Liver (tissue), 9 donors: Measurements from ENCODE around the gene RNF111. TPM values are rescaled to one million over a fixed set of nuclear protein-coding genes. Genes with fewer than 3 reads are reported as not detected.

Source experiments
- DNase-seq: peaks from one replicate; pipeline ENCODE4 v3.0.0-alpha.2; 2017; ENCODE audit warnings: low spot score
- H3K27ac ChIP-seq, 2 donors: one replicate each; pipeline ENCODE4 v1.7.0; 2013; ENCODE audit warnings: inconsistent platforms in 2 of 2, low read length in 2 of 2, control low read depth in 1 of 2, low read depth in 1 of 2, mild to moderate bottlenecking in 1 of 2
- H3K27me3 ChIP-seq, 4 donors: one replicate each; pipeline versions ENCODE4 v1.6.1 to v1.7.0; 2013; ENCODE audit warnings: low read length in 3 of 4, inconsistent platforms in 1 of 4, mild to moderate bottlenecking in 1 of 4, moderate library complexity in 1 of 4; ENCODE audit not compliant: control insufficient read depth in 4 of 4, insufficient read depth in 4 of 4
- H3K36me3 ChIP-seq, 4 donors: one replicate each; pipeline versions ENCODE4 v1.6.1 to v1.7.0; 2013; ENCODE audit warnings: low read length in 3 of 4, mild to moderate bottlenecking in 3 of 4, low read depth in 1 of 4, moderate library complexity in 1 of 4; ENCODE audit not compliant: control insufficient read depth in 4 of 4, insufficient read depth in 3 of 4
- H3K4me1 ChIP-seq, 4 donors: one replicate each; pipeline versions ENCODE4 v1.6.1 to v1.7.0; 2013; ENCODE audit warnings: low read length in 3 of 4, mild to moderate bottlenecking in 3 of 4, moderate library complexity in 1 of 4; ENCODE audit not compliant: control insufficient read depth in 4 of 4, insufficient read depth in 4 of 4
- H3K4me3 ChIP-seq, 3 donors: one replicate each; pipeline versions ENCODE4 v1.6.1 to v1.7.0; 2013; ENCODE audit warnings: low read length in 3 of 3, control low read depth in 1 of 3, low read depth in 1 of 3, mild to moderate bottlenecking in 1 of 3
- H3K9ac ChIP-seq, 2 donors: one replicate each; pipeline ENCODE4 v1.7.0; 2013; ENCODE audit warnings: low read length in 2 of 2, mild to moderate bottlenecking in 2 of 2, moderate library complexity in 2 of 2, control low read depth in 1 of 2, low read depth in 1 of 2
- H3K9me3 ChIP-seq, 4 donors: one replicate each; pipeline versions ENCODE4 v1.6.1 to v1.7.0; 2013; ENCODE audit warnings: low read length in 3 of 4; ENCODE audit not compliant: control insufficient read depth in 4 of 4
- CTCF ChIP-seq: fragments of 150-350 bp; IDR thresholded peaks from 2 replicates; pipeline ENCODE4 v1.5.1; 2017; ENCODE audit warnings: improper control_type of control experiment, low read depth, low read length; ENCODE audit not compliant: missing input control
- EGR1 ChIP-seq, 2 donors: IDR thresholded peaks; 2 replicates each; pipeline ENCODE4 v1.6.1; 2016 to 2018; ENCODE audit warnings: antibody characterized with exemption in 2 of 2, low read depth in 2 of 2
- FOXA1 ChIP-seq: IDR thresholded peaks from 2 replicates; pipeline ENCODE4 v1.6.1; 2016; ENCODE audit warnings: antibody characterized with exemption
- FOXA2 ChIP-seq: IDR thresholded peaks from 2 replicates; pipeline ENCODE4 v1.6.1; 2016; ENCODE audit warnings: antibody characterized with exemption
- GABPA ChIP-seq, 2 donors: IDR thresholded peaks in 1 of 2; conservative IDR thresholded peaks in 1 of 2; 2 replicates each; pipeline ENCODE4 v1.6.1; 2016; ENCODE audit warnings: antibody characterized with exemption in 2 of 2, mild to moderate bottlenecking in 1 of 2, moderate library complexity in 1 of 2
- HNF4A ChIP-seq, 2 donors: conservative IDR thresholded peaks; 2 replicates each; pipeline ENCODE4 v1.6.1; 2016; ENCODE audit warnings: antibody characterized with exemption in 2 of 2, mild to moderate bottlenecking in 2 of 2
- HNF4G ChIP-seq: IDR thresholded peaks from 2 replicates; pipeline ENCODE4 v1.6.1; 2016; ENCODE audit warnings: antibody characterized with exemption
- JUND ChIP-seq, 2 donors: IDR thresholded peaks; 2 replicates each; pipeline ENCODE4 v1.6.1; 2016; ENCODE audit warnings: antibody characterized with exemption in 2 of 2
- MAX ChIP-seq: IDR thresholded peaks from 2 replicates; pipeline ENCODE4 v1.6.1; 2016; ENCODE audit warnings: antibody characterized with exemption
- RAD21 ChIP-seq, 2 donors: IDR thresholded peaks; 2 replicates each; pipeline ENCODE4 v1.6.1; 2016; ENCODE audit warnings: antibody characterized with exemption in 2 of 2, mild to moderate bottlenecking in 2 of 2
- SP1 ChIP-seq: IDR thresholded peaks from 2 replicates; pipeline ENCODE4 v1.6.1; 2018; ENCODE audit warnings: antibody characterized with exemption, mild to moderate bottlenecking
- WGBS: extraction: QIAGEN DNeasy Blood & Tissue Kit; methylation state at CpG from one replicate; pipeline ENCODE4 v1.1.7; 2013; 5-methylcytosine and 5-hydroxymethylcytosine counted together
- polyA plus RNA-seq, 2 donors: library from polyadenylated mRNA; stranded (reverse) in 1 of 2; unstranded in 1 of 2; fragments of 200-250 nt in 1 of 2; fragments of >200 nt in 1 of 2; fragmentation: Nextera tagmentation in 1 of 2; extraction: Ambion mirVana in 1 of 2; gene quantifications; one replicate each; pipeline versions ENCODE4 v1.2.1 to v1.2.3, GENCODE V29; 2013 to 2015
- total RNA-seq, 2 donors: library from RNA; depleted of rRNA; stranded (reverse); fragments of >200 nt; gene quantifications; one replicate each; pipeline ENCODE4 v1.2.3, GENCODE V29; 2014
- TF ChIP-seq, protein P1 (sequence below): IDR thresholded peaks from 2 replicates; pipeline ENCODE4 v1.6.1; 2016; ENCODE audit warnings: antibody characterized with exemption
- TF ChIP-seq, protein P2 (sequence below): IDR thresholded peaks from 2 replicates; pipeline ENCODE4 v1.6.1; 2016; ENCODE audit warnings: antibody characterized with exemption
- TF ChIP-seq, protein P3 (sequence below): IDR thresholded peaks from 2 replicates; pipeline ENCODE4 v1.6.1; 2016; ENCODE audit warnings: antibody characterized with exemption, mild to moderate bottlenecking
- donor health status: healthy.
- donor health status: healthy.
- donor health status: healthy.
- donor health status: healthy.
- donor health status: healthy.

The RNF111 gene
- total and polyA plus RNA-seq, 4 donors = 5.1 to 16.9 (median 10.4) TPM

GRCh38 chr15:59011262-59011952 is 23.9 kb downstream of the RNF111 start:
- H3K4me3 ChIP-seq = no peak overlapping the region
- DNase-seq = no peak
- no peaks in the 10 kb centered on the region for H3K36me3 ChIP-seq
- H3K9me3 ChIP-seq = no peaks in the 10 kb centered on the region
- 78% methylated on average over 3 of the region's 3 CpGs for WGBS
- H3K27me3 ChIP-seq = no peaks in the 10 kb centered on the region
- H3K4me1 ChIP-seq = peaks cover 6 to 14% (median 10%) of the 10 kb centered on the region in 4 donors
- no peak overlapping the region for H3K9ac ChIP-seq
- TF ChIP-seq GABPA (IDR thresholded peaks at IDR 0.05 in 1 of 2, conservative IDR thresholded peaks at IDR 0.05 in 1 of 2) (no peak), MAX (no peak), HNF4A (conservative IDR thresholded peaks at IDR 0.05) (no peak), FOXA2 (no peak), EGR1 (IDR thresholded peaks at IDR 0.05; ENCODE audit: low read depth in 2 of 2) (no peak), HNF4G (no peak), JUND (IDR thresholded peaks at IDR 0.05) (no peak), SP1 (no peak), CTCF (no peak), RAD21 (IDR thresholded peaks at IDR 0.05) (no peak), FOXA1 (no peak)
- TF ChIP-seq, protein P1, sequence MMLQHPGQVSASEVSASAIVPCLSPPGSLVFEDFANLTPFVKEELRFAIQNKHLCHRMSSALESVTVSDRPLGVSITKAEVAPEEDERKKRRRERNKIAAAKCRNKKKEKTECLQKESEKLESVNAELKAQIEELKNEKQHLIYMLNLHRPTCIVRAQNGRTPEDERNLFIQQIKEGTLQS = no peak
- TF ChIP-seq, protein P2, sequence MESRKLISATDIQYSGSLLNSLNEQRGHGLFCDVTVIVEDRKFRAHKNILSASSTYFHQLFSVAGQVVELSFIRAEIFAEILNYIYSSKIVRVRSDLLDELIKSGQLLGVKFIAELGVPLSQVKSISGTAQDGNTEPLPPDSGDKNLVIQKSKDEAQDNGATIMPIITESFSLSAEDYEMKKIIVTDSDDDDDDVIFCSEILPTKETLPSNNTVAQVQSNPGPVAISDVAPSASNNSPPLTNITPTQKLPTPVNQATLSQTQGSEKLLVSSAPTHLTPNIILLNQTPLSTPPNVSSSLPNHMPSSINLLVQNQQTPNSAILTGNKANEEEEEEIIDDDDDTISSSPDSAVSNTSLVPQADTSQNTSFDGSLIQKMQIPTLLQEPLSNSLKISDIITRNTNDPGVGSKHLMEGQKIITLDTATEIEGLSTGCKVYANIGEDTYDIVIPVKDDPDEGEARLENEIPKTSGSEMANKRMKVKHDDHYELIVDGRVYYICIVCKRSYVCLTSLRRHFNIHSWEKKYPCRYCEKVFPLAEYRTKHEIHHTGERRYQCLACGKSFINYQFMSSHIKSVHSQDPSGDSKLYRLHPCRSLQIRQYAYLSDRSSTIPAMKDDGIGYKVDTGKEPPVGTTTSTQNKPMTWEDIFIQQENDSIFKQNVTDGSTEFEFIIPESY = no peak
- TF ChIP-seq, protein P3, sequence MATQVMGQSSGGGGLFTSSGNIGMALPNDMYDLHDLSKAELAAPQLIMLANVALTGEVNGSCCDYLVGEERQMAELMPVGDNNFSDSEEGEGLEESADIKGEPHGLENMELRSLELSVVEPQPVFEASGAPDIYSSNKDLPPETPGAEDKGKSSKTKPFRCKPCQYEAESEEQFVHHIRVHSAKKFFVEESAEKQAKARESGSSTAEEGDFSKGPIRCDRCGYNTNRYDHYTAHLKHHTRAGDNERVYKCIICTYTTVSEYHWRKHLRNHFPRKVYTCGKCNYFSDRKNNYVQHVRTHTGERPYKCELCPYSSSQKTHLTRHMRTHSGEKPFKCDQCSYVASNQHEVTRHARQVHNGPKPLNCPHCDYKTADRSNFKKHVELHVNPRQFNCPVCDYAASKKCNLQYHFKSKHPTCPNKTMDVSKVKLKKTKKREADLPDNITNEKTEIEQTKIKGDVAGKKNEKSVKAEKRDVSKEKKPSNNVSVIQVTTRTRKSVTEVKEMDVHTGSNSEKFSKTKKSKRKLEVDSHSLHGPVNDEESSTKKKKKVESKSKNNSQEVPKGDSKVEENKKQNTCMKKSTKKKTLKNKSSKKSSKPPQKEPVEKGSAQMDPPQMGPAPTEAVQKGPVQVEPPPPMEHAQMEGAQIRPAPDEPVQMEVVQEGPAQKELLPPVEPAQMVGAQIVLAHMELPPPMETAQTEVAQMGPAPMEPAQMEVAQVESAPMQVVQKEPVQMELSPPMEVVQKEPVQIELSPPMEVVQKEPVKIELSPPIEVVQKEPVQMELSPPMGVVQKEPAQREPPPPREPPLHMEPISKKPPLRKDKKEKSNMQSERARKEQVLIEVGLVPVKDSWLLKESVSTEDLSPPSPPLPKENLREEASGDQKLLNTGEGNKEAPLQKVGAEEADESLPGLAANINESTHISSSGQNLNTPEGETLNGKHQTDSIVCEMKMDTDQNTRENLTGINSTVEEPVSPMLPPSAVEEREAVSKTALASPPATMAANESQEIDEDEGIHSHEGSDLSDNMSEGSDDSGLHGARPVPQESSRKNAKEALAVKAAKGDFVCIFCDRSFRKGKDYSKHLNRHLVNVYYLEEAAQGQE = no peak
- no peak overlapping the region for H3K27ac ChIP-seq
